ENCODE data around the gene PLA2G4F. TPM values are rescaled to one million over a fixed set of nuclear protein-coding genes. Genes with fewer than 3 reads are reported as not detected.

The PLA2G4F gene
- polyA plus RNA-seq, 1 of the 3 experiments (the other 2 are of a cell fraction), result not detected

- TF ChIP-seq, protein P1, sequence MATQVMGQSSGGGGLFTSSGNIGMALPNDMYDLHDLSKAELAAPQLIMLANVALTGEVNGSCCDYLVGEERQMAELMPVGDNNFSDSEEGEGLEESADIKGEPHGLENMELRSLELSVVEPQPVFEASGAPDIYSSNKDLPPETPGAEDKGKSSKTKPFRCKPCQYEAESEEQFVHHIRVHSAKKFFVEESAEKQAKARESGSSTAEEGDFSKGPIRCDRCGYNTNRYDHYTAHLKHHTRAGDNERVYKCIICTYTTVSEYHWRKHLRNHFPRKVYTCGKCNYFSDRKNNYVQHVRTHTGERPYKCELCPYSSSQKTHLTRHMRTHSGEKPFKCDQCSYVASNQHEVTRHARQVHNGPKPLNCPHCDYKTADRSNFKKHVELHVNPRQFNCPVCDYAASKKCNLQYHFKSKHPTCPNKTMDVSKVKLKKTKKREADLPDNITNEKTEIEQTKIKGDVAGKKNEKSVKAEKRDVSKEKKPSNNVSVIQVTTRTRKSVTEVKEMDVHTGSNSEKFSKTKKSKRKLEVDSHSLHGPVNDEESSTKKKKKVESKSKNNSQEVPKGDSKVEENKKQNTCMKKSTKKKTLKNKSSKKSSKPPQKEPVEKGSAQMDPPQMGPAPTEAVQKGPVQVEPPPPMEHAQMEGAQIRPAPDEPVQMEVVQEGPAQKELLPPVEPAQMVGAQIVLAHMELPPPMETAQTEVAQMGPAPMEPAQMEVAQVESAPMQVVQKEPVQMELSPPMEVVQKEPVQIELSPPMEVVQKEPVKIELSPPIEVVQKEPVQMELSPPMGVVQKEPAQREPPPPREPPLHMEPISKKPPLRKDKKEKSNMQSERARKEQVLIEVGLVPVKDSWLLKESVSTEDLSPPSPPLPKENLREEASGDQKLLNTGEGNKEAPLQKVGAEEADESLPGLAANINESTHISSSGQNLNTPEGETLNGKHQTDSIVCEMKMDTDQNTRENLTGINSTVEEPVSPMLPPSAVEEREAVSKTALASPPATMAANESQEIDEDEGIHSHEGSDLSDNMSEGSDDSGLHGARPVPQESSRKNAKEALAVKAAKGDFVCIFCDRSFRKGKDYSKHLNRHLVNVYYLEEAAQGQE (IDR thresholded peaks at IDR 0.05; ENCODE audit: low read depth, low read length), result no peak
- TF ChIP-seq YY1 (IDR thresholded peaks at IDR 0.05; ENCODE audit: low read depth) (no peak), TAF1 (IDR thresholded peaks at IDR 0.05; ENCODE audit: borderline replicate concordance, low read depth, low read length) (no peak), POLR2AphosphoS5 (IDR thresholded peaks at IDR 0.05; ENCODE audit: low read depth, low read length) (no peak), FOXJ3 (CRISPR knock-in tag; IDR thresholded peaks at IDR 0.05) (no peak), TCF12 (IDR thresholded peaks at IDR 0.05) (no peak), SIN3A (IDR thresholded peaks at IDR 0.05; ENCODE audit: borderline replicate concordance, low read depth, low read length) (no peak), USF1 (IDR thresholded peaks at IDR 0.05; ENCODE audit: borderline replicate concordance, low read depth) (no peak)
These were observed 54.6 kb downstream of the PLA2G4F start (continued) for GRCh38 chr15:42101861-42102260.

GRCh38 chr15:42100021-42100800 is 56.2 kb downstream of the PLA2G4F start:
- Histone ChIP-seq H3K4me2 (no peak overlapping the region), H4K20me1 (ENCODE audit: insufficient read depth) (no peaks in the 10 kb centered on the region), H3K79me2 (ENCODE audit: insufficient read depth) (no peaks in the 10 kb centered on the region), H3K4me3 (ENCODE audit: low read depth in 2 of 2, low read length in 1 of 2) (no peak overlapping the region), H2AFZ (ENCODE audit: low read depth) (no peak overlapping the region), H3K9me2 (no peaks in the 10 kb centered on the region), H3K9ac (no peak overlapping the region), H3F3A (replicated peaks; ENCODE audit: insufficient read depth) (peaks cover 3% of the 10 kb centered on the region), H3K4me1 (ENCODE audit: control insufficient read depth in 1 of 2, insufficient read depth in 2 of 2, low read depth in 1 of 2, low read length in 1 of 2) (0 out of 4 replicates have a peak, but pooled peaks cover 0 to 6% of the 10 kb centered on the region in 2 experiments), H3K36me3 (replicated peaks in 1 of 2; ENCODE audit: control insufficient read depth in 1 of 2, insufficient read depth in 2 of 2, low read length in 1 of 2) (no peaks in the 10 kb centered on the region), H3K27me3 (ENCODE audit: insufficient read depth) (no peaks in the 10 kb centered on the region), H3K27ac (ENCODE audit: low read depth in 2 of 2, low read length in 1 of 2) (no peak overlapping the region), H3K9me3 (no peaks in the 10 kb centered on the region)
- ChIA-PET CTCF (interaction anchor here (5.0 kb wide), 1 partner anchor 16 kb away, joined by 28 read pairs; no protein-coding TSS in a partner anchor), POLR2A (no interaction called here)
- TF ChIP-seq RCOR1 (IDR thresholded peaks at IDR 0.05; ENCODE audit: low read length), result no peak
- WGBS (ENCODE audit: low lambda C conversion rate), result 74% methylated on average over 5 of the region's 8 CpGs
- no peak for DNase-seq

DNA sequence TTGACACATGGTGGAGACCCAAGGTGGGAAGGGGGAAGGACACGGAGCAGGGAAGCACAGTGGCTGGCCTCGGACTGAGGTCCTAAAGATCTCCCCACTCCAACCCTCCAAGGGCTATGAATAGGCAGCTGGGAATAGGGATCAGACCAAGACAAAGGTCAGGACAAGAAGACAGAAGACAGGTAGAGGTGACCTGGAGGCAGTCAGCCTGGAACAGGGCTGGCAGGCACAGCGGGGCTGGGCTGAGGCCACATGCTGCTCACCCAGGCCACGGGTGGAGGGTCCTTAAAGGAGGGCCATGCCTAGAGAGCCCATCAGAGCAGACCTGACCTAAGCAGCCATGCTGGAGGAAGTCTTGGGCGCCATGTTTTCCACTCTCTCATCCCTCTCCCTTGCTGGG is 59.4 kb downstream of the PLA2G4F start:
- Histone ChIP-seq H3K4me1 (ENCODE audit: control insufficient read depth in 1 of 2, insufficient read depth in 2 of 2, low read depth in 1 of 2, low read length in 1 of 2) (peaks cover 10 to 12% of the 10 kb centered on the region in 2 experiments; a peak in 3 of 4 replicates), H3K9me3 (no peaks in the 10 kb centered on the region), H3K36me3 (replicated peaks in 1 of 2; ENCODE audit: control insufficient read depth in 1 of 2, insufficient read depth in 2 of 2, low read length in 1 of 2) (no peaks in the 10 kb centered on the region), H4K20me1 (ENCODE audit: insufficient read depth) (no peaks in the 10 kb centered on the region), H3K9ac (no peak overlapping the region), H3K4me3 (ENCODE audit: low read depth in 2 of 2, low read length in 1 of 2) (no peak overlapping the region), H3F3A (replicated peaks; ENCODE audit: insufficient read depth) (peaks cover 2% of the 10 kb centered on the region), H3K27me3 (ENCODE audit: insufficient read depth) (no peaks in the 10 kb centered on the region), H2AFZ (ENCODE audit: low read depth) (no peak overlapping the region), H3K4me2 (no peak overlapping the region), H3K27ac (ENCODE audit: low read depth in 2 of 2, low read length in 1 of 2) (no peak overlapping the region), H3K79me2 (ENCODE audit: insufficient read depth) (no peaks in the 10 kb centered on the region), H3K9me2 (no peaks in the 10 kb centered on the region)
- DNase-seq, result no peak
- ChIA-PET POLR2A (no interaction called here), CTCF (interaction anchor here (1.0 to 5.0 kb wide), 2 partner anchors 13 to 41 kb away, joined by 3 to 28 read pairs; no protein-coding TSS in a partner anchor)
- WGBS (ENCODE audit: low lambda C conversion rate), result 55% methylated on average over 5 of the region's 5 CpGs
- TF ChIP-seq, protein P2, sequence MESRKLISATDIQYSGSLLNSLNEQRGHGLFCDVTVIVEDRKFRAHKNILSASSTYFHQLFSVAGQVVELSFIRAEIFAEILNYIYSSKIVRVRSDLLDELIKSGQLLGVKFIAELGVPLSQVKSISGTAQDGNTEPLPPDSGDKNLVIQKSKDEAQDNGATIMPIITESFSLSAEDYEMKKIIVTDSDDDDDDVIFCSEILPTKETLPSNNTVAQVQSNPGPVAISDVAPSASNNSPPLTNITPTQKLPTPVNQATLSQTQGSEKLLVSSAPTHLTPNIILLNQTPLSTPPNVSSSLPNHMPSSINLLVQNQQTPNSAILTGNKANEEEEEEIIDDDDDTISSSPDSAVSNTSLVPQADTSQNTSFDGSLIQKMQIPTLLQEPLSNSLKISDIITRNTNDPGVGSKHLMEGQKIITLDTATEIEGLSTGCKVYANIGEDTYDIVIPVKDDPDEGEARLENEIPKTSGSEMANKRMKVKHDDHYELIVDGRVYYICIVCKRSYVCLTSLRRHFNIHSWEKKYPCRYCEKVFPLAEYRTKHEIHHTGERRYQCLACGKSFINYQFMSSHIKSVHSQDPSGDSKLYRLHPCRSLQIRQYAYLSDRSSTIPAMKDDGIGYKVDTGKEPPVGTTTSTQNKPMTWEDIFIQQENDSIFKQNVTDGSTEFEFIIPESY (IDR thresholded peaks at IDR 0.05; ENCODE audit: borderline replicate concordance, low read depth), result no peak
- TF ChIP-seq, protein P1 (IDR thresholded peaks at IDR 0.05; ENCODE audit: low read depth, low read length), result no peak
- no peak for TF ChIP-seq RFX5 (IDR thresholded peaks at IDR 0.05; ENCODE audit: low read length)
- no peak for TF ChIP-seq FOXM1 (IDR thresholded peaks at IDR 0.05; ENCODE audit: low read depth)
- no peak for TF ChIP-seq EP300 (IDR thresholded peaks at IDR 0.05; ENCODE audit: borderline replicate concordance in 1 of 2, low read depth in 1 of 2, low read length in 1 of 2)
- TF ChIP-seq GATA2 (CRISPR knock-in tag; IDR thresholded peaks at IDR 0.05), result no peak
